K562 (cell line): ENCODE measurements around the gene FDX2. TPM values are rescaled to one million over a fixed set of nuclear protein-coding genes. Genes with fewer than 3 reads are reported as not detected.
A peak's percentile ranks its signal among the peaks of the same experiment; 100 is the strongest.

Experiments used
- ATAC-seq: fragments of 200-7000 bp; cut with Tn5 transposase; 3 replicates; pipeline ENCODE4 v1.9.1; 2020; ENCODE audit warnings: moderate library complexity
- BruUV-seq: library from RNA; stranded (reverse); fragments of 400-500 nt; replicated peaks from 2 replicates; lab custom pipeline; 2021; lab: Mats Ljungman, UMichigan
- CTCF ChIA-PET: fragments of 300-600 bp; formaldehyde crosslinking; extraction: SDS; loops from one replicate; lab custom pipeline; 2021; ENCODE audit warnings: low intra/inter-chr PET ratio; lab: Yijun Ruan, JAX
- POLR2A ChIA-PET: fragments of 300-600, 350-650 bp; sonication (Branson Sonifier 250); formaldehyde crosslinking; extraction: SDS; loops from one replicate; lab custom pipeline; 2021; ENCODE audit warnings: antibody characterized with exemption, inconsistent platforms; lab: Yijun Ruan, JAX
- DNase-seq, 4 experiments: peaks; one replicate each; pipeline versions ENCODE4 v3.0.0 to v3.0.0-alpha.2; 2011 to 2018; ENCODE audit warnings: low spot score in 3 of 4, mixed read lengths in 3 of 4; ENCODE audit errors: extremely low read depth in 1 of 4
- FAIRE-seq: peaks from 2 replicates; lab custom pipeline; 2011; peaks lifted over from hg19 to GRCh38; lab: Jason Lieb, UNC
- H2AFZ ChIP-seq: 2 replicates; pipeline ENCODE4 v1.6.0; 2011; ENCODE audit warnings: low read depth, low read length, control low read depth, inconsistent platforms
- H3K27ac ChIP-seq: fragments of 200-600 bp; 3 replicates; pipeline ENCODE4 v1.8.0; 2011; ENCODE audit warnings: low read depth, mild to moderate bottlenecking, control low read depth, inconsistent platforms, low read length, moderate library complexity, mixed read lengths; ENCODE audit errors: extremely low read depth
- H3K27me3 ChIP-seq, 2 experiments: fragments of 300-600 bp in 1 of 2; 2 replicates in 1 of 2; 3 replicates in 1 of 2; pipeline versions ENCODE4 v1.6.0 to v1.8.0; 2011; ENCODE audit warnings: inconsistent platforms in 2 of 2, low read length in 2 of 2, mild to moderate bottlenecking in 1 of 2, mixed read lengths in 1 of 2, moderate library complexity in 1 of 2; ENCODE audit not compliant: control insufficient read depth in 2 of 2, insufficient read depth in 2 of 2
- H3K36me3 ChIP-seq: fragments of 300-600 bp; 3 replicates; pipeline ENCODE4 v1.8.0; 2011; ENCODE audit warnings: mild to moderate bottlenecking, low read length, inconsistent platforms; ENCODE audit not compliant: control insufficient read depth, insufficient read depth
- H3K4me1 ChIP-seq, 2 experiments: fragments of 200-600 bp in 1 of 2; replicated peaks in 1 of 2; 2 replicates in 1 of 2; 3 replicates in 1 of 2; pipeline versions ENCODE4 v1.5.1 to v1.8.0; 2011; ENCODE audit warnings: inconsistent platforms in 2 of 2, low read length in 2 of 2, mild to moderate bottlenecking in 1 of 2, mixed read lengths in 1 of 2, moderate library complexity in 1 of 2; ENCODE audit not compliant: control insufficient read depth in 2 of 2, insufficient read depth in 2 of 2
- H3K4me2 ChIP-seq: 2 replicates; pipeline ENCODE4 v1.6.1; 2011; ENCODE audit warnings: low read length, control low read depth, inconsistent platforms, mixed read lengths; ENCODE audit not compliant: insufficient read depth
- H3K4me3 ChIP-seq: fragments of 200-600 bp; sonication (generic), shearing (Covaris generic); 2 replicates; pipeline ENCODE4 v1.5.1; 2016; ENCODE audit warnings: control low read depth, inconsistent platforms
- H3K79me2 ChIP-seq: fragments of 200-600 bp; 3 replicates; pipeline ENCODE4 v1.8.0; 2011; ENCODE audit warnings: low read length, inconsistent platforms; ENCODE audit not compliant: control insufficient read depth, insufficient read depth
- H3K9ac ChIP-seq, 2 experiments: 2 replicates each; pipeline versions ENCODE4 v1.6.0 to v1.6.1; 2011; ENCODE audit warnings: low read depth in 2 of 2, low read length in 2 of 2, control low read depth in 1 of 2, inconsistent platforms in 1 of 2, mild to moderate bottlenecking in 1 of 2, mixed read lengths in 1 of 2; ENCODE audit not compliant: insufficient read depth in 1 of 2
- H3K9me1 ChIP-seq: one replicate; pipeline ENCODE4 v1.6.0; 2011; ENCODE audit warnings: inconsistent platforms, mild to moderate bottlenecking, low read length, moderate library complexity; ENCODE audit not compliant: control insufficient read depth, insufficient read depth
- H3K9me3 ChIP-seq: replicated peaks from 2 replicates; pipeline ENCODE4 v1.5.1; 2011; ENCODE audit warnings: low read depth, low read length, inconsistent platforms; ENCODE audit not compliant: control insufficient read depth, insufficient read depth
- H4K20me1 ChIP-seq: replicated peaks from 2 replicates; pipeline ENCODE4 v1.6.1; 2011; ENCODE audit warnings: low read length, inconsistent platforms, mixed read lengths; ENCODE audit not compliant: control insufficient read depth, insufficient read depth
- DDX20 ChIP-seq: fragments of 450-650 bp; IDR thresholded peaks from 2 replicates; pipeline ENCODE4 v1.6.1; 2016; ENCODE audit warnings: missing genetic modification characterization, low read depth, mild to moderate bottlenecking, missing compliant biosample characterization, moderate library complexity
- HDGF ChIP-seq: fragments of 450-650 bp; IDR thresholded peaks from 2 replicates; pipeline ENCODE4 v1.6.1; 2016
- POLR2G ChIP-seq: fragments of 200-400 bp; formaldehyde crosslinking; IDR thresholded peaks from 2 replicates; pipeline ENCODE4 v1.6.1; 2017; ENCODE audit warnings: low read depth, mild to moderate bottlenecking, antibody characterized with exemption, low read length, moderate library complexity
- RAD51 ChIP-seq: fragments of 450-650 bp; IDR thresholded peaks from 2 replicates; pipeline ENCODE4 v1.7.1; 2016; ENCODE audit warnings: low read depth, mild to moderate bottlenecking, borderline replicate concordance
- RBM25 ChIP-seq: fragments of 200-400 bp; formaldehyde crosslinking; IDR thresholded peaks from 2 replicates; pipeline ENCODE4 v1.6.1; 2018; ENCODE audit warnings: low read length, low read depth, moderate library complexity; ENCODE audit not compliant: severe bottlenecking
- RCOR1 ChIP-seq, 2 experiments: IDR thresholded peaks; 2 replicates each; pipeline ENCODE4 v1.6.1; 2012; ENCODE audit warnings: low read depth in 2 of 2, low read length in 2 of 2, borderline replicate concordance in 1 of 2, improper control_type of control experiment in 1 of 2
- SMARCE1 ChIP-seq: fragments of 450-650 bp; IDR thresholded peaks from 2 replicates; pipeline ENCODE4 v1.7.1; 2016; ENCODE audit warnings: mild to moderate bottlenecking
- WGBS: fragments of 100-300 bp; shearing (Covaris generic); methylation state at CpG from one replicate; pipeline ENCODE4 v1.1.6; 2016; ENCODE audit warnings: low coverage, mixed read lengths; ENCODE audit not compliant: insufficient coverage; ENCODE audit errors: missing lambda C conversion rate; 5-methylcytosine and 5-hydroxymethylcytosine counted together
- in situ Hi-C: fragments of 300-500 bp; cut with MboI; formaldehyde crosslinking; loops from 4 replicates; pipeline ENCODE4 v1.15.0; 2018; ENCODE audit warnings: inconsistent platforms, mixed read lengths
- intact Hi-C: fragments of 100-400 bp; cut with micrococcal nuclease; formaldehyde crosslinking; loops from 2 replicates; pipeline ENCODE4 v1.14.2; 2022
- polyA plus RNA-seq, 8 experiments: library from polyadenylated mRNA; depleted of rRNA in 4 of 8; stranded (reverse) in 5 of 8; unstranded in 3 of 8; fragments of >200 nt; fragmentation: Nextera tagmentation in 2 of 8; fragmentation: Illumina TruSeq in 1 of 8; extraction: Ambion mirVana in 2 of 8; extraction: Trizol in 1 of 8; gene quantifications; 2 replicates each; pipeline versions ENCODE4 v1.2.1 to v1.2.3, GENCODE V29; 2011 to 2014; ENCODE audit warnings: inconsistent platforms in 1 of 8, missing spikeins in 1 of 8
- total RNA-seq, 7 experiments: library from RNA; depleted of rRNA in 6 of 7; stranded (reverse); fragments of >200 nt in 6 of 7; fragmentation: Illumina TruSeq in 2 of 7; extraction: Trizol in 2 of 7; gene quantifications; 2 replicates each; pipeline versions ENCODE4 v1.2.1 to v1.2.3, GENCODE V29; 2011 to 2021; ENCODE audit warnings: low replicate concordance in 1 of 7

FDX2 gene
- total and polyA plus RNA-seq, 9 of the 15 experiments (the other 6 are each of a cell fraction or from before 2014, with no cell fraction given) = 2.5 to 49.8 (median 29.7) TPM

DNA sequence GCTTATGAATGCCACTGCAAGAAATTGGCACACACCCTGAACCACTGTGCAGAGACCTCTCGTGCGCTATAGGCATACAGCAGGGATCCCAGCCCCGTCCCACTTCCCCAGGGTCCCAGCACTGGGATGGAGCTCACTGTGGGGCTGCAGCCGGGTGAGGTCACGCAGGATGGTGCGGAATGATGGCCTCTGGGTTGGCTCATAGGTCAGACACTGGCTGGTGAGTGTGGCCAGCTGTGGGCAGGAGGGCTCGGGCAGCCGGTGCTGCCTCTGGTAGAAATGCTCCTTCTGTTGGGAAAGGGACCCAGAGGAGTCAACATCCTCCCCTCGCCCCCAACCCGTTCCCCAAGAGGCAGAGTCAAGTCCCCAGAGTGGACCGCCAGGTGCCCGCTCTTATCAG is 40.6 kb upstream of the FDX2 start:
- Histone ChIP-seq H3K9me3 (no peaks in the 10 kb centered on the region), H3K9ac (no peak overlapping the region; a peak in 1 of 4 replicates), H3K9me1 (no peaks in the 10 kb centered on the region), H3K4me3 (no peak overlapping the region), H3K36me3 (peaks cover 69% of the 10 kb centered on the region; the same call in 2 of the 3 replicates), H3K27ac (no peak overlapping the region), H2AFZ (no peak overlapping the region), H3K4me1 (peaks cover 0 to 29% of the 10 kb centered on the region in 2 experiments; a peak in 2 of 5 replicates), H3K79me2 (no peaks in the 10 kb centered on the region), H4K20me1 (no peaks in the 10 kb centered on the region), H3K4me2 (no peak overlapping the region), H3K27me3 (no peaks in the 10 kb centered on the region)
- TF ChIP-seq HDGF (no peak), DDX20 (tag) (no peak), POLR2G (peak; percentile 56), RBM25 (no peak), RCOR1 (IDR thresholded peaks at IDR 0.05; ENCODE audit: borderline replicate concordance in 1 of 2, low read depth in 2 of 2, low read length in 2 of 2) (no peak), RAD51 (no peak), SMARCE1 (no peak)
- in situ Hi-C loops (no loop called here), intact Hi-C loops (no loop called here)
- BruUV-seq = no TSS peak
- POLR2A ChIA-PET = interaction anchor here (0.6 to 1.2 kb wide), 2 partner anchors 23 to 50 kb away, joined by 3 to 5 read pairs; partner anchors contain the start of gene RAVER1
- FAIRE-seq (no peak), ATAC-seq (no peak), DNase-seq (peak in 1 of 4 experiments; percentile 3)
- 90% methylated on average over 12 of the region's 12 CpGs for WGBS
- CTCF ChIA-PET = interaction anchor here (0.6 kb wide), 1 partner anchor 18 kb away, joined by 3 read pairs; no protein-coding TSS in a partner anchor
